GM12878 (cell line): ENCODE measurements around the gene MAP4K4. TPM values are rescaled to one million over a fixed set of nuclear protein-coding genes. Genes with fewer than 3 reads are reported as not detected.
A peak's percentile ranks its signal among the peaks of the same experiment; 100 is the strongest.

Experiments used
- CHD4 ChIP-seq: fragments of 200-600 bp; sonication (generic); IDR thresholded peaks from 2 replicates; pipeline ENCODE4 v1.6.1; 2016; ENCODE audit warnings: mild to moderate bottlenecking
- NFXL1 ChIP-seq: fragments of 450-650 bp; IDR thresholded peaks from 2 replicates; pipeline ENCODE4 v1.6.1; 2017; ENCODE audit warnings: antibody characterized with exemption, mild to moderate bottlenecking, borderline replicate concordance
- NRF1 ChIP-seq: conservative IDR thresholded peaks from 2 replicates; pipeline ENCODE4 v1.6.1; 2011; ENCODE audit warnings: mild to moderate bottlenecking, low read depth, low read length, improper control_type of control experiment
- PML ChIP-seq: IDR thresholded peaks from 2 replicates; pipeline ENCODE4 v1.6.1; 2012; ENCODE audit warnings: low read length, inconsistent platforms
- POLR2A ChIP-seq: IDR thresholded peaks from 2 replicates; pipeline ENCODE4 v1.6.1; 2011; ENCODE audit warnings: low read depth, mild to moderate bottlenecking, low read length
- RBBP5 ChIP-seq: fragments of 200-600 bp; sonication (generic); conservative IDR thresholded peaks from 2 replicates; pipeline ENCODE4 v1.6.1; 2016
- RELA ChIP-seq: fragments of 450-650 bp; IDR thresholded peaks from 2 replicates; pipeline ENCODE4 v1.8.0; 2014; ENCODE audit warnings: borderline replicate concordance; ENCODE audit not compliant: partially characterized antibody
- SMAD1 ChIP-seq: fragments of 450-650 bp; IDR thresholded peaks from 2 replicates; pipeline ENCODE4 v1.6.1; 2018; ENCODE audit warnings: mild to moderate bottlenecking, low read depth; ENCODE audit not compliant: partially characterized antibody
- SMAD5 ChIP-seq: IDR thresholded peaks from 2 replicates; pipeline ENCODE4 v1.6.1; 2016; ENCODE audit warnings: antibody characterized with exemption, low read depth
- SREBF1 ChIP-seq: IDR thresholded peaks from 2 replicates; pipeline ENCODE4 v1.6.1; 2012; ENCODE audit warnings: mild to moderate bottlenecking, low read length
- ZNF207 ChIP-seq: fragments of 450-650 bp; IDR thresholded peaks from 2 replicates; pipeline ENCODE4 v1.6.1; 2014; ENCODE audit warnings: antibody characterized with exemption, mild to moderate bottlenecking, borderline replicate concordance
- ZNF217 ChIP-seq: fragments of 450-650 bp; IDR thresholded peaks from 2 replicates; pipeline ENCODE4 v1.6.1; 2017; ENCODE audit warnings: antibody characterized with exemption, mild to moderate bottlenecking
- ZNF24 ChIP-seq: fragments of 450-650 bp; IDR thresholded peaks from 2 replicates; pipeline ENCODE4 v1.6.1; 2017; ENCODE audit warnings: antibody characterized with exemption, mild to moderate bottlenecking
- ZNF274 ChIP-seq: IDR thresholded peaks from one replicate; pipeline ENCODE4 v1.8.0; 2011; ENCODE audit not compliant: insufficient read length, insufficient read depth
- ZSCAN29 ChIP-seq: fragments of 450-650 bp; IDR thresholded peaks from 2 replicates; pipeline ENCODE4 v1.6.1; 2017; ENCODE audit warnings: mild to moderate bottlenecking, moderate library complexity
- polyA plus RNA-seq, 11 experiments: library from polyadenylated mRNA; depleted of rRNA in 4 of 11; unstranded in 6 of 11; stranded (reverse) in 5 of 11; fragments of >200 nt; fragmentation: Nextera tagmentation in 4 of 11; fragmentation: Illumina TruSeq in 1 of 11; extraction: Ambion mirVana in 4 of 11; extraction: Trizol in 1 of 11; gene quantifications; 1 replicate in 1 of 11; 2 replicates in 10 of 11; pipeline versions ENCODE4 v1.2.1 to v1.2.3, GENCODE V29; 2011 to 2016; ENCODE audit warnings: inconsistent platforms in 2 of 11, missing spikeins in 2 of 11, low read depth in 1 of 11
- total RNA-seq, 4 experiments: library from RNA; depleted of rRNA in 3 of 4; stranded (reverse); fragments of >200 nt in 3 of 4; fragmentation: Illumina TruSeq in 1 of 4; extraction: Trizol in 1 of 4; gene quantifications; 2 replicates each; pipeline versions ENCODE4 v1.2.1 to v1.2.3, GENCODE V29; 2013 to 2021
- TF ChIP-seq, protein P1 (sequence below): IDR thresholded peaks from 2 replicates; pipeline ENCODE4 v1.6.1; 2012; ENCODE audit warnings: low read depth, low read length, improper control_type of control experiment
- TF ChIP-seq, protein P2 (sequence below): fragments of 450-650 bp; IDR thresholded peaks from 2 replicates; pipeline ENCODE4 v1.6.1; 2016; ENCODE audit warnings: mild to moderate bottlenecking
- TF ChIP-seq, protein P3 (sequence below): IDR thresholded peaks from 2 replicates; pipeline ENCODE4 v1.6.1; 2011; ENCODE audit warnings: low read depth, low read length, improper control_type of control experiment, borderline replicate concordance
- TF ChIP-seq, protein P4 (sequence below): fragments of 150-350 bp; IDR thresholded peaks from 2 replicates; pipeline ENCODE4 v1.6.1; 2014; ENCODE audit warnings: mild to moderate bottlenecking, low read depth, low read length
- TF ChIP-seq, protein P5 (sequence below): fragments of 450-650 bp; formaldehyde crosslinking; IDR thresholded peaks from 2 replicates; pipeline ENCODE4 v1.4.0; 2020; ENCODE audit warnings: mild to moderate bottlenecking, moderate library complexity
- TF ChIP-seq, protein P6 (sequence below): IDR thresholded peaks from 2 replicates; pipeline ENCODE4 v1.6.1; 2012; ENCODE audit warnings: low read length, inconsistent platforms

The MAP4K4 gene
- total and polyA plus RNA-seq, 10 of the 15 experiments (the other 5 are each of a cell fraction or from before 2014, with no cell fraction given): 1.9 to 50.4 (median 9.7) TPM

DNA sequence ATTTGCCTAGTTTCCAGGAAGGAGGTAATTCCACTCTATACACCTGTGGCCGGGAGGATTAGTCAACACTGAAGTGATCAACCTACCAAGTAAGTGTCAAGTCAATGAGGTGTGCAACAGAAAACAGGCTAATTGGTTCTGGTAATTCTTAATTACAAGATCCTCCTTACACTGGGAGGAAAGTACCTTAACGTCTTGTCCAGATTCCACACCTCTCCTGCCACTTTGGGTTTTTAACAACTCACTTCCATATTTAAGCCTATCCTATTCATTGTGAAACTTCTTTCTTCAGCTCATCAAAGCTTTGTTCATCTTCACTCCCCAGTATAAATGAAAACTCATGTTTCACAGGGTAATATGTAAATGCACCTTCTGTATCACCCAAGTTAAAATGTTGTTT lies 22.0 kb upstream of the MAP4K4 start (continued):
- TF ChIP-seq, protein P1, sequence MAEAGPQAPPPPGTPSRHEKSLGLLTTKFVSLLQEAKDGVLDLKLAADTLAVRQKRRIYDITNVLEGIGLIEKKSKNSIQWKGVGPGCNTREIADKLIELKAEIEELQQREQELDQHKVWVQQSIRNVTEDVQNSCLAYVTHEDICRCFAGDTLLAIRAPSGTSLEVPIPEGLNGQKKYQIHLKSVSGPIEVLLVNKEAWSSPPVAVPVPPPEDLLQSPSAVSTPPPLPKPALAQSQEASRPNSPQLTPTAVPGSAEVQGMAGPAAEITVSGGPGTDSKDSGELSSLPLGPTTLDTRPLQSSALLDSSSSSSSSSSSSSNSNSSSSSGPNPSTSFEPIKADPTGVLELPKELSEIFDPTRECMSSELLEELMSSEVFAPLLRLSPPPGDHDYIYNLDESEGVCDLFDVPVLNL: no peak
- no peak for TF ChIP-seq NFXL1
- TF ChIP-seq, protein P2, sequence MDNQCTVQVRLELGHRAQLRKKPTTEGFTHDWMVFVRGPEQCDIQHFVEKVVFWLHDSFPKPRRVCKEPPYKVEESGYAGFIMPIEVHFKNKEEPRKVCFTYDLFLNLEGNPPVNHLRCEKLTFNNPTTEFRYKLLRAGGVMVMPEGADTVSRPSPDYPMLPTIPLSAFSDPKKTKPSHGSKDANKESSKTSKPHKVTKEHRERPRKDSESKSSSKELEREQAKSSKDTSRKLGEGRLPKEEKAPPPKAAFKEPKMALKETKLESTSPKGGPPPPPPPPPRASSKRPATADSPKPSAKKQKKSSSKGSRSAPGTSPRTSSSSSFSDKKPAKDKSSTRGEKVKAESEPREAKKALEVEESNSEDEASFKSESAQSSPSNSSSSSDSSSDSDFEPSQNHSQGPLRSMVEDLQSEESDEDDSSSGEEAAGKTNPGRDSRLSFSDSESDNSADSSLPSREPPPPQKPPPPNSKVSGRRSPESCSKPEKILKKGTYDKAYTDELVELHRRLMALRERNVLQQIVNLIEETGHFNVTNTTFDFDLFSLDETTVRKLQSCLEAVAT: peak; percentile 95
- TF ChIP-seq SREBF1: peak; percentile 73; the same call in 1 of the 2 replicates
- no peak; the same call in 1 of the 2 replicates for TF ChIP-seq ZNF207
- TF ChIP-seq RELA: peak; percentile 79
- TF ChIP-seq, protein P3, sequence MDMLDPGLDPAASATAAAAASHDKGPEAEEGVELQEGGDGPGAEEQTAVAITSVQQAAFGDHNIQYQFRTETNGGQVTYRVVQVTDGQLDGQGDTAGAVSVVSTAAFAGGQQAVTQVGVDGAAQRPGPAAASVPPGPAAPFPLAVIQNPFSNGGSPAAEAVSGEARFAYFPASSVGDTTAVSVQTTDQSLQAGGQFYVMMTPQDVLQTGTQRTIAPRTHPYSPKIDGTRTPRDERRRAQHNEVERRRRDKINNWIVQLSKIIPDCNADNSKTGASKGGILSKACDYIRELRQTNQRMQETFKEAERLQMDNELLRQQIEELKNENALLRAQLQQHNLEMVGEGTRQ: no peak
- TF ChIP-seq, protein P4, sequence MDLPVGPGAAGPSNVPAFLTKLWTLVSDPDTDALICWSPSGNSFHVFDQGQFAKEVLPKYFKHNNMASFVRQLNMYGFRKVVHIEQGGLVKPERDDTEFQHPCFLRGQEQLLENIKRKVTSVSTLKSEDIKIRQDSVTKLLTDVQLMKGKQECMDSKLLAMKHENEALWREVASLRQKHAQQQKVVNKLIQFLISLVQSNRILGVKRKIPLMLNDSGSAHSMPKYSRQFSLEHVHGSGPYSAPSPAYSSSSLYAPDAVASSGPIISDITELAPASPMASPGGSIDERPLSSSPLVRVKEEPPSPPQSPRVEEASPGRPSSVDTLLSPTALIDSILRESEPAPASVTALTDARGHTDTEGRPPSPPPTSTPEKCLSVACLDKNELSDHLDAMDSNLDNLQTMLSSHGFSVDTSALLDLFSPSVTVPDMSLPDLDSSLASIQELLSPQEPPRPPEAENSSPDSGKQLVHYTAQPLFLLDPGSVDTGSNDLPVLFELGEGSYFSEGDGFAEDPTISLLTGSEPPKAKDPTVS: no peak
- no peak for TF ChIP-seq SMAD1
- TF ChIP-seq RBBP5: no peak
- TF ChIP-seq PML: no peak
- TF ChIP-seq, protein P5, sequence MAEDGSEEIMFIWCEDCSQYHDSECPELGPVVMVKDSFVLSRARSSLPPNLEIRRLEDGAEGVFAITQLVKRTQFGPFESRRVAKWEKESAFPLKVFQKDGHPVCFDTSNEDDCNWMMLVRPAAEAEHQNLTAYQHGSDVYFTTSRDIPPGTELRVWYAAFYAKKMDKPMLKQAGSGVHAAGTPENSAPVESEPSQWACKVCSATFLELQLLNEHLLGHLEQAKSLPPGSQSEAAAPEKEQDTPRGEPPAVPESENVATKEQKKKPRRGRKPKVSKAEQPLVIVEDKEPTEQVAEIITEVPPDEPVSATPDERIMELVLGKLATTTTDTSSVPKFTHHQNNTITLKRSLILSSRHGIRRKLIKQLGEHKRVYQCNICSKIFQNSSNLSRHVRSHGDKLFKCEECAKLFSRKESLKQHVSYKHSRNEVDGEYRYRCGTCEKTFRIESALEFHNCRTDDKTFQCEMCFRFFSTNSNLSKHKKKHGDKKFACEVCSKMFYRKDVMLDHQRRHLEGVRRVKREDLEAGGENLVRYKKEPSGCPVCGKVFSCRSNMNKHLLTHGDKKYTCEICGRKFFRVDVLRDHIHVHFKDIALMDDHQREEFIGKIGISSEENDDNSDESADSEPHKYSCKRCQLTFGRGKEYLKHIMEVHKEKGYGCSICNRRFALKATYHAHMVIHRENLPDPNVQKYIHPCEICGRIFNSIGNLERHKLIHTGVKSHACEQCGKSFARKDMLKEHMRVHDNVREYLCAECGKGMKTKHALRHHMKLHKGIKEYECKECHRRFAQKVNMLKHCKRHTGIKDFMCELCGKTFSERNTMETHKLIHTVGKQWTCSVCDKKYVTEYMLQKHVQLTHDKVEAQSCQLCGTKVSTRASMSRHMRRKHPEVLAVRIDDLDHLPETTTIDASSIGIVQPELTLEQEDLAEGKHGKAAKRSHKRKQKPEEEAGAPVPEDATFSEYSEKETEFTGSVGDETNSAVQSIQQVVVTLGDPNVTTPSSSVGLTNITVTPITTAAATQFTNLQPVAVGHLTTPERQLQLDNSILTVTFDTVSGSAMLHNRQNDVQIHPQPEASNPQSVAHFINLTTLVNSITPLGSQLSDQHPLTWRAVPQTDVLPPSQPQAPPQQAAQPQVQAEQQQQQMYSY (CRISPR knock-in tag): no peak
- no peak for TF ChIP-seq CHD4
- TF ChIP-seq, protein P6, sequence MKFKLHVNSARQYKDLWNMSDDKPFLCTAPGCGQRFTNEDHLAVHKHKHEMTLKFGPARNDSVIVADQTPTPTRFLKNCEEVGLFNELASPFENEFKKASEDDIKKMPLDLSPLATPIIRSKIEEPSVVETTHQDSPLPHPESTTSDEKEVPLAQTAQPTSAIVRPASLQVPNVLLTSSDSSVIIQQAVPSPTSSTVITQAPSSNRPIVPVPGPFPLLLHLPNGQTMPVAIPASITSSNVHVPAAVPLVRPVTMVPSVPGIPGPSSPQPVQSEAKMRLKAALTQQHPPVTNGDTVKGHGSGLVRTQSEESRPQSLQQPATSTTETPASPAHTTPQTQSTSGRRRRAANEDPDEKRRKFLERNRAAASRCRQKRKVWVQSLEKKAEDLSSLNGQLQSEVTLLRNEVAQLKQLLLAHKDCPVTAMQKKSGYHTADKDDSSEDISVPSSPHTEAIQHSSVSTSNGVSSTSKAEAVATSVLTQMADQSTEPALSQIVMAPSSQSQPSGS: peak; percentile 51
- TF ChIP-seq ZSCAN29: no peak; the same call in 1 of the 2 replicates
- peak; percentile 100 for TF ChIP-seq ZNF217
- peak; percentile 32; the same call in 1 of the 2 replicates for TF ChIP-seq ZNF24
- TF ChIP-seq ZNF274: no peak
- no peak for TF ChIP-seq POLR2A
- no peak for TF ChIP-seq NRF1
- no peak for TF ChIP-seq SMAD5
- TF ChIP-seq, all 136 proteins: peak for 39
